GM12872 (cell line): ENCODE data around the gene SIRT4.

Experiments
- TF ChIP-seq, protein P1 (sequence below): IDR thresholded peaks from 3 replicates; pipeline ENCODE4 v1.5.1; 2011; ENCODE audit warnings: low read depth, mild to moderate bottlenecking, low read length, moderate library complexity; ENCODE audit not compliant: insufficient read depth

Gene SIRT4

DNA sequence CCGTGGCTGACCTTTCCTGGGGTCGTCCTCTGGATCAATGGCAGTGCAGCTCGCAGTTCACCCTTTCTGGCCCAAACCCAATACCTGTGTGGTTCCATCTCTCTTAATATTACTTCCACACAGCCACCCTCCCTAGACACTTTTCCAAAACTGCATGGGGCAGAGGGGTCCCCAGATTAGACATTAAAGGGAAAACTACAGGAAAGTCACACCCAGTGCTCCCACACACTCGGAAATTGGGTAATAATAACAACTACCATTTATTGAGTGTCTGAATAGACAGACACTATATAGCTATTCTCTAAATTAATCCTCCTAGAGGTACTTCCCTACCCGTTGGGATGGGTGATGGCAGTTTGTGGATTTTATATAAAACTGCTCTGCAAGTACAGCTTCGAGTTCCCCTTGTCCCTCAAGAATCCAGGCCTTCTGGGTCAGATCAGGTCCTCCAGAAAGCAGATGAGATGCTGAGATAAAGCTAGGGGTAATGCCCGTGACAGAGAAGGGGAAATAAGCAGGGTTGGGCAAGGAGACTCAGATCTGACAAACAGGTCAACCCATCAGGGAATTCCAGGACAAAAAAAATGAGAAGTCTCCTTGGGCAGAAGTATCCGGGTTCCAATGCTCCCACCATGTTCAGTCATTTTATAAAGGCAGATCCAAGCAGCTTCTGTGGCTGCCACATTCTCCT, 35.8 kb upstream of the SIRT4 start:
- TF ChIP-seq, protein P1, sequence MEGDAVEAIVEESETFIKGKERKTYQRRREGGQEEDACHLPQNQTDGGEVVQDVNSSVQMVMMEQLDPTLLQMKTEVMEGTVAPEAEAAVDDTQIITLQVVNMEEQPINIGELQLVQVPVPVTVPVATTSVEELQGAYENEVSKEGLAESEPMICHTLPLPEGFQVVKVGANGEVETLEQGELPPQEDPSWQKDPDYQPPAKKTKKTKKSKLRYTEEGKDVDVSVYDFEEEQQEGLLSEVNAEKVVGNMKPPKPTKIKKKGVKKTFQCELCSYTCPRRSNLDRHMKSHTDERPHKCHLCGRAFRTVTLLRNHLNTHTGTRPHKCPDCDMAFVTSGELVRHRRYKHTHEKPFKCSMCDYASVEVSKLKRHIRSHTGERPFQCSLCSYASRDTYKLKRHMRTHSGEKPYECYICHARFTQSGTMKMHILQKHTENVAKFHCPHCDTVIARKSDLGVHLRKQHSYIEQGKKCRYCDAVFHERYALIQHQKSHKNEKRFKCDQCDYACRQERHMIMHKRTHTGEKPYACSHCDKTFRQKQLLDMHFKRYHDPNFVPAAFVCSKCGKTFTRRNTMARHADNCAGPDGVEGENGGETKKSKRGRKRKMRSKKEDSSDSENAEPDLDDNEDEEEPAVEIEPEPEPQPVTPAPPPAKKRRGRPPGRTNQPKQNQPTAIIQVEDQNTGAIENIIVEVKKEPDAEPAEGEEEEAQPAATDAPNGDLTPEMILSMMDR: no peak

DNA sequence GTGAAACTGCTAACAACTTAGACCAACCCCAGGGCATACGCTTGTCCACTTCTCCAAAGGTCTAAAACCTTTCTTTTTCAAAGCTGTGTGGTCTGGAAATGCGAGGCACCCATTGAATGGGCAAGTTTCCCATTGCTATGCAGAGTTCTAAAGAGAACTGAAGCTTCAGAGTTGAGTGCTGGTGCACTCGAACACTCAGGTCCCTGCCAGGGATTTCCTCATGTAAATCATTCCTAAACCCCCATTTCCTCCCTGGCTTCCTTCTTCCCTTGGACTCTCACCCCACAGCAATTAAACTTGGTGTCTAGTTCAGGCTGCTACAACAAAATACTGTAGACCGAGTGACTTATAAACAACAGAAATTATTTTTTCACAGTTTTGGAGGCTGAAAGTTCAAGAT, 34.4 kb upstream of the SIRT4 start:
- TF ChIP-seq, protein P1: no peak

DNA sequence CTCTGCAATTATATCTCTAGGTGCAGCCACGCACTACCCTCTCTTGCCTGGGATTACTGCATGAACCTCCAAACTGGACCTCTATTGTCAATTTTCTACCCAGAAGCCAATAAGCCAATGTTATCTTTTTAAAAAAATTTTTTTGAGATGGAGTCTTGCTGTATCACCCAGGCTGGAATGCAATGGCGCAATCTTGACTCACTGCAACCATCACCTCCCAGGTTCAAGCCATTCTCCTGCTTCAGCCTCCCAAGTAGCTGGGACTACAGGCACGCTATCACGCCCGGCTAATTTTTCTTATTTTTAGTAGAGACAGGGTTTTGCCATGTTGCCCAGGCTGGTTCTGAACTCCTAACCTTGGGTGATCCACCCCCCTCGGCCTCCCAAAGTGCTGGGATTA, 25.4 kb upstream of the SIRT4 start:
- TF ChIP-seq, protein P1: no peak

DNA sequence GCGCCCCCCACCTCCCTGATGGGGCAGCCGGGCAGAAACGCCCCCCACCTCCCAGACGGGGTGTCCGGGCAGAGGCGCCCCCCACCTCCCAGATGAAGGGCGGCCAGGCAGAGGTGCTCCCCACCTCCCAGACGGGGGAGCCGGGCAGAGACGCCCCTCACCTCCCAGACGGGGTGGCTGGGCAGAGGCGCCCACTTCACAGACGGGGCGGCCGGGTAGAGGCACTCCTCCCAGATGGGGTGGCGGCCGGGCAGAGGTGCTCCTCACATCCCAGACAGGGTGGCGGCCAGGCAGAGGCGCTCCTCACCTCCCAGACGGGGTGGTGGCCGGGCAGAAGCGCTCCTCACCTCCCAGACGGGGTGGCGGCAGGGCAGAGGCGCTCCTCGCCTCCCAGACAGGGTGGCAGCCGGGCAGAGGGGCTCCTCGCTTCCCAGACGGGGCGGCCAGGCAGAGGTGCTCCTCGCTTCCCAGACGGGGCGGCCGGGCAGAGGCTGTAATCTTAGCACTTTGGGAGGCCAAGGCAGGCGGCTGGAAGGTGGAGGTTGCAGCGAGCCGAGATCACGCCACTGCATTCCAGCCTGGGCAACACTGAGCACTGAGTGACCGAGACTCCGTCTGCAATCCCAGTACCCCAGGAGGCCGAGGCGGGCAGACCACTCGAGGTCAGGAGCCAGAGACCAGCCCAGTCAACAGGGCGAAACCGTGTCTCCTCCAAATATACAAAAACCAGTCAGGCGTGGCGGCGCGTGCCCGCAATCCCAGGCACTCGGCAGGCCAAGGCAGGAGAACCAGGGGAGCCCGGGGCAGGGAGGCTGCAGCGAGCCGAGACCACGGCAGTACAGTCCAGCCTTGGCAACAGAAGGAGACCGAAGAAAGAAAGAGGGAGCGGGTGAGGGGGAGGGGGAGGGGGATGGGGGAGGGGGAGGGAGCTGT, 23.7 kb upstream of the SIRT4 start:
- TF ChIP-seq, protein P1: no peak

DNA sequence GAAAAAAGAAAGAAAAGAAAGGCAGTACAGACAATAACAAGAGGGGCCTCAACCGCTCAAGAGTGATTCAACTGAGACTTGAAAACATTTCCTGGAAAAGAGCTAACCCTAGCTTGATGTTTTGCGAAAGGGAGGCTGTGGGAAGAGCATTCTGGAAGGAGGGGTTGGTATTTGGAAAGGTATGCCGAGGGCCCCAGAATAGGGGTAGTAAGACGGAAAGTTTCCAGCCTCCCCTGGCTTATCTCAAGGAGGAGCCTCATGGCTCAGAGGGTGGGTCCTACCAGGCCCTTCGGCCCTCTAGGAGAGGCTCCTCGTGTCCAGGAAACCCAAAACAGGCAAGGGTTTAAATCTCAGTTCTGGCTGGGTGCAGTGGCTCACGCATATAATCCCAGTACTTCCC, 18.8 kb upstream of the SIRT4 start:
- TF ChIP-seq, protein P1: no peak

DNA sequence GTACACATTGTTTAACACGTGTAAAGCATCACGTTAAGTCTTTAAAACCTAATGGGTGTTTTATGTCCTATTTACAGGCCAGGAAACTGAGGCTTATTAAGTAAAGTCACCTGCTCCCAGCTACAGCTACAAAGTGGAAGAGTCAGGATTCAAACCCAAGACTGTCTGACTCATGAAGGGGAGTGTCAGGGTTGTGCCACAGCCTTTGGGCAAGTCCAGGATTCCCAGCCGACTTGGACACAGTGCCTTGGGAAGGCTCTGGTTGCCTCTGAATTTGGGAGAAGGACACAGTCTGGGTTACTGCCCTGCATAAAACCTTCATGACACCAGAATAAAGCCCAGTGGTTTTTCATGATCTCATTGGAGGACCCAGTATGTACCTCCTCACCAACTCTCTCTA, 17.7 kb upstream of the SIRT4 start:
- TF ChIP-seq, protein P1: no peak

DNA sequence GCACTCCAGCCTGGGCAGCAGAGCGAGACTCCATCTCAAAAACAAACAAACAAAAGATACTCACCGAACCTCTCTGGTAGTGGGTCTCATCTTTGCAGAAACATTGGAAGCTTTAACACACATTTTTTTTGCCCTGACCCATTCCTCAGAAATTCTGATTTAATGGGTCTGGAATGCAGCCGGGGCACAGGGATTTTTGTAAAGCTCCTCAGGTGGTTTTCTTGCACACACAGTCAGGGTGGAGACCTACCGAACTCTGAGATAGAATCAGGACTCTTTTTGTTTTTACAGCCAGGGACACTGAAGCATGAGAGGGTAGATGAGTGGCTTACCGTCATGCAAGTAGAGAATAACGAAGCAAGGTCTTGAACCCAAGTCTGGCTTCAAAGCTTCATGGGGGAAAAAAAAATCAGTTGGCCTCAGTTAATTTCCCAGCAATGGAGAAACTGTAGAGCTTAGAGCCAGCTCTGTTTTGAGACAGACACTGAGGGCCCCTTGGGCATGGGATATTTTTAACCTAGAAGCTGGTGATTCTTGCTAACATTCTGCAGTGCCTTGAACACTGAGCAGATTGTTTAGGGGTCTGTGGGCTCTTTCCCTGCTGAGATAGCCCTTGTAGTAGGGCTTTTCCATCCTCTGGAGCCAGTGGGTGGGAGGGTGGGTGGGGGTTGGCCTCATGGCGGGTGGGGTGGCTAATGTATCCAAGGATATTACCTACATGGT, 15.2 kb upstream of the SIRT4 start:
- TF ChIP-seq, protein P1: no peak
